Fibroblast of lung (primary cell): ENCODE measurements around the gene ROBO3.

ENCODE experiments used
- CTCF ChIP-seq, 2 donors: IDR thresholded peaks in 1 of 2; conservative IDR thresholded peaks in 1 of 2; 1 replicate in 1 of 2; 2 replicates in 1 of 2; pipeline ENCODE4 v1.5.1; 2011 to 2012; ENCODE audit warnings: low read length in 2 of 2, control low read depth in 1 of 2, inconsistent platforms in 1 of 2, low read depth in 1 of 2, mild to moderate bottlenecking in 1 of 2
- EZH2 ChIP-seq: IDR thresholded peaks from 2 replicates; pipeline ENCODE4 v1.5.1; 2012; ENCODE audit warnings: low read length, control low read depth, mild to moderate bottlenecking; ENCODE audit errors: missing control alignments

GRCh38 chr11:124869331-124869730 lies 4.1 kb downstream of the ROBO3 start:
- TF ChIP-seq CTCF (conservative IDR thresholded peaks at IDR 0.05 in 1 of 2, IDR thresholded peaks at IDR 0.05 in 1 of 2; ENCODE audit: low read depth in 1 of 2, low read length in 2 of 2) (no peak), EZH2 (no peak)
